SK-N-SH (cell line): ENCODE results near the gene TELO2. TPM values are rescaled to one million over a fixed set of nuclear protein-coding genes. Genes with fewer than 3 reads are reported as not detected.

Experiments
- CTCF ChIA-PET: fragments of 300-600, 350-600 bp; formaldehyde crosslinking; extraction: SDS; loops from one replicate; lab custom pipeline; 2021; lab: Yijun Ruan, JAX
- POLR2A ChIA-PET: fragments of 350-600 bp; sonication (Branson Sonifier 250); formaldehyde crosslinking; extraction: SDS; loops from one replicate; lab custom pipeline; 2020; ENCODE audit warnings: antibody characterized with exemption, inconsistent platforms; lab: Yijun Ruan, JAX
- DNase-seq: peaks from one replicate; pipeline ENCODE4 v3.0.0; 2012
- H2AFZ ChIP-seq: fragments of 200-600 bp; sonication (generic); 2 replicates; pipeline ENCODE4 v1.8.1; 2016; ENCODE audit warnings: antibody characterized with exemption, mild to moderate bottlenecking, low read depth
- H3F3A ChIP-seq: fragments of 200-600 bp; sonication (generic); replicated peaks from 2 replicates; pipeline ENCODE3; 2016; ENCODE audit warnings: antibody characterized with exemption, mild to moderate bottlenecking; ENCODE audit not compliant: insufficient read depth
- H3K27ac ChIP-seq, 2 experiments: fragments of 200-500 bp in 1 of 2; fragments of 200-600 bp in 1 of 2; sonication (Bioruptor generic) in 1 of 2; sonication (generic), shearing (Covaris generic) in 1 of 2; 2 replicates each; pipeline versions ENCODE4 v1.5.1 to v1.6.1; 2014 to 2016; ENCODE audit warnings: low read depth in 2 of 2, inconsistent platforms in 1 of 2, low read length in 1 of 2, mild to moderate bottlenecking in 1 of 2, mixed read lengths in 1 of 2
- H3K27me3 ChIP-seq: fragments of 200-600 bp; sonication (generic), shearing (Covaris generic); 2 replicates; pipeline ENCODE4 v1.6.1; 2016; ENCODE audit warnings: mixed run types; ENCODE audit not compliant: insufficient read depth
- H3K36me3 ChIP-seq, 2 experiments: fragments of 200-500 bp in 1 of 2; fragments of 200-600 bp in 1 of 2; sonication (Bioruptor generic) in 1 of 2; sonication (generic) in 1 of 2; replicated peaks in 1 of 2; 2 replicates each; pipeline versions ENCODE3 to v1.5.1; 2014 to 2016; ENCODE audit warnings: low read length in 1 of 2, mild to moderate bottlenecking in 1 of 2; ENCODE audit not compliant: insufficient read depth in 2 of 2, control insufficient read depth in 1 of 2
- H3K4me1 ChIP-seq, 2 experiments: fragments of 200-500 bp in 1 of 2; fragments of 200-600 bp in 1 of 2; sonication (Bioruptor generic) in 1 of 2; sonication (generic), shearing (Covaris generic) in 1 of 2; 2 replicates each; pipeline versions ENCODE4 v1.5.1 to v1.6.1; 2014 to 2016; ENCODE audit warnings: low read depth in 1 of 2, low read length in 1 of 2, mixed run types in 1 of 2; ENCODE audit not compliant: insufficient read depth in 2 of 2, control insufficient read depth in 1 of 2
- H3K4me2 ChIP-seq: fragments of 200-600 bp; sonication (generic), shearing (Covaris generic); 2 replicates; pipeline ENCODE4 v1.6.1; 2017; ENCODE audit warnings: mixed run types
- H3K4me3 ChIP-seq, 2 experiments: fragments of 200-500 bp in 1 of 2; fragments of 200-600 bp in 1 of 2; sonication (Bioruptor generic) in 1 of 2; sonication (generic), shearing (Covaris generic) in 1 of 2; 2 replicates each; pipeline versions ENCODE4 v1.5.1 to v1.8.1; 2014 to 2016; ENCODE audit warnings: low read depth in 2 of 2, inconsistent platforms in 1 of 2, low read length in 1 of 2, mild to moderate bottlenecking in 1 of 2, mixed read lengths in 1 of 2, moderate library complexity in 1 of 2
- H3K79me2 ChIP-seq: fragments of 200-600 bp; sonication (generic); 2 replicates; pipeline ENCODE4 v1.8.1; 2017; ENCODE audit warnings: mild to moderate bottlenecking; ENCODE audit not compliant: insufficient read depth
- H3K9ac ChIP-seq: fragments of 200-600 bp; sonication (generic); 2 replicates; pipeline ENCODE4 v1.6.1; 2017; ENCODE audit warnings: mixed run types
- H3K9me2 ChIP-seq: fragments of 200-600 bp; sonication (generic); 2 replicates; pipeline ENCODE4 v1.6.1; 2017; ENCODE audit warnings: mixed run types
- H3K9me3 ChIP-seq: fragments of 200-600 bp; sonication (generic); 2 replicates; pipeline ENCODE4 v1.6.1; 2017; ENCODE audit warnings: mixed run types, mild to moderate bottlenecking, moderate library complexity
- H4K20me1 ChIP-seq: fragments of 200-600 bp; sonication (generic); 2 replicates; pipeline ENCODE4 v1.6.1; 2017; ENCODE audit warnings: mild to moderate bottlenecking, mixed run types; ENCODE audit not compliant: insufficient read depth
- CHD2 ChIP-seq: fragments of 150-350 bp; IDR thresholded peaks from 2 replicates; pipeline ENCODE4 v1.6.1; 2018; ENCODE audit warnings: low read length; ENCODE audit not compliant: partially characterized antibody
- EP300 ChIP-seq, 2 experiments: IDR thresholded peaks; 2 replicates each; pipeline versions ENCODE4 v1.4.0 to v1.6.1; 2012; ENCODE audit warnings: borderline replicate concordance in 1 of 2, low read depth in 1 of 2, low read length in 1 of 2
- JUND ChIP-seq: IDR thresholded peaks from 2 replicates; pipeline ENCODE4 v1.4.0; 2012
- MAX ChIP-seq: IDR thresholded peaks from 2 replicates; pipeline ENCODE4 v1.4.0; 2012; ENCODE audit warnings: low read depth
- NRF1 ChIP-seq: IDR thresholded peaks from 2 replicates; pipeline ENCODE4 v1.6.1; 2012; ENCODE audit warnings: low read depth, mild to moderate bottlenecking, low read length
- POLR2AphosphoS5 ChIP-seq: IDR thresholded peaks from 2 replicates; pipeline ENCODE4 v1.6.1; 2012; ENCODE audit warnings: low read depth, low read length
- RAD21 ChIP-seq: IDR thresholded peaks from 2 replicates; pipeline ENCODE4 v1.6.1; 2012; ENCODE audit warnings: mild to moderate bottlenecking, low read length
- RFX5 ChIP-seq: IDR thresholded peaks from 2 replicates; pipeline ENCODE4 v1.6.1; 2012; ENCODE audit warnings: mild to moderate bottlenecking, improper control_type of control experiment, low read length
- RXRA ChIP-seq: IDR thresholded peaks from 2 replicates; pipeline ENCODE4 v1.4.0; 2012; ENCODE audit warnings: low read depth, mild to moderate bottlenecking, borderline replicate concordance
- SIN3A ChIP-seq: IDR thresholded peaks from 2 replicates; pipeline ENCODE4 v1.6.1; 2012; ENCODE audit warnings: low read depth, mild to moderate bottlenecking, low read length, moderate library complexity, borderline replicate concordance
- TAF1 ChIP-seq: IDR thresholded peaks from 2 replicates; pipeline ENCODE4 v1.6.1; 2012; ENCODE audit warnings: low read depth, mild to moderate bottlenecking, low read length, moderate library complexity, borderline replicate concordance
- TCF12 ChIP-seq: IDR thresholded peaks from 2 replicates; pipeline ENCODE4 v1.4.0; 2012
- USF2 ChIP-seq: fragments of 150-350 bp; IDR thresholded peaks from 2 replicates; pipeline ENCODE4 v1.6.1; 2017; ENCODE audit warnings: antibody characterized with exemption, low read length, low read depth, borderline replicate concordance
- ZBTB33 ChIP-seq: IDR thresholded peaks from 2 replicates; pipeline ENCODE4 v1.4.0; 2012; ENCODE audit warnings: low read depth, borderline replicate concordance
- WGBS: methylation state at CpG from one replicate; pipeline ENCODE4 v1.1.6; 2017; ENCODE audit warnings: low lambda C conversion rate; 5-methylcytosine and 5-hydroxymethylcytosine counted together
- polyA plus RNA-seq, 3 experiments: library from polyadenylated mRNA; depleted of rRNA; stranded (reverse); fragments of >200 nt; gene quantifications; 2 replicates each; pipeline ENCODE4 v1.2.3, GENCODE V29; 2012
- TF ChIP-seq, protein P1 (sequence below): IDR thresholded peaks from 2 replicates; pipeline ENCODE4 v1.6.1; 2012; ENCODE audit warnings: mild to moderate bottlenecking, low read depth, low read length, moderate library complexity
- TF ChIP-seq, protein P2 (sequence below): IDR thresholded peaks from 2 replicates; pipeline ENCODE4 v1.4.0; 2012; ENCODE audit warnings: low read depth, borderline replicate concordance

The TELO2 gene
- polyA plus RNA-seq, 1 of the 3 experiments (the other 2 are of a cell fraction), result 24.2 TPM

DNA sequence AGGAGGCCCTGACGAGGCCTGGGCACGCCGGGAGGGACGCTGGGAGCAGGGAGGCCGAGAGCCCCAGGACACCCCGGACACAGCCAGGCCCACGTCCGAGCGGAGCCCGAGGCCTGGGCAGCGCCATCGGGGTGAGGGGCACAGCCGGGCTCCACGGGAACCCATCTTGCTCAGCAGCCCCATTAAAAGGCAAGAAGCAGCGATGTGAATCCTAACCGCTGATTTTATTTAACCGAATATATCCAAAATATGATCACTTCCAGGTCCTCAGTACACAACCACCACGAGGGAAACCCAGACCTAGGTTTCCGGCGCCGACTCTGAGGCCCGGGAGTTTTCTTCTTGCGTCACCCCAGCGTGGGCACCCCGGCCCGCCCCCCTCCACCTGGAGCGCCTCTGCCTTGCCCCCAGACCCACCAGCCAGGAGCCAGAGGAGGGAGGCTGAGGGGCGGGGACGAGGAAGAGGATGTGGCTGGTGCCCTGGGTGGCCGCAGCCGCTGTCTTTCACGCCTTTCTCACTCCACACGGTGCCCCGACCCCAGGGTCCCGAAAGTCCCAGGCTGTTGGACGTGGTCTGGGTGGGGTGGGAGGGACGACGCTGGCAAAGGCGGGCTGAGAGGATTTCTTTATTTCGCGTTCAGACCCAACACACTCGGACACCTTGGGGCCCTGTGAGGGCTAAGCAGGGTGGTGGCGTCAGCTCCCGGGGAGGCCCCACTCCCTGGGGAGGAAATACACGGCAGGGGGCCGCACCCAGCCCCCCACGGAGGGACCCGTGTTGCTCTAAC, 48.2 kb upstream of the TELO2 start (continued):
- TF ChIP-seq EP300 (IDR thresholded peaks at IDR 0.05; ENCODE audit: borderline replicate concordance in 1 of 2, low read depth in 1 of 2, low read length in 1 of 2), result no peak
- TF ChIP-seq, protein P1, sequence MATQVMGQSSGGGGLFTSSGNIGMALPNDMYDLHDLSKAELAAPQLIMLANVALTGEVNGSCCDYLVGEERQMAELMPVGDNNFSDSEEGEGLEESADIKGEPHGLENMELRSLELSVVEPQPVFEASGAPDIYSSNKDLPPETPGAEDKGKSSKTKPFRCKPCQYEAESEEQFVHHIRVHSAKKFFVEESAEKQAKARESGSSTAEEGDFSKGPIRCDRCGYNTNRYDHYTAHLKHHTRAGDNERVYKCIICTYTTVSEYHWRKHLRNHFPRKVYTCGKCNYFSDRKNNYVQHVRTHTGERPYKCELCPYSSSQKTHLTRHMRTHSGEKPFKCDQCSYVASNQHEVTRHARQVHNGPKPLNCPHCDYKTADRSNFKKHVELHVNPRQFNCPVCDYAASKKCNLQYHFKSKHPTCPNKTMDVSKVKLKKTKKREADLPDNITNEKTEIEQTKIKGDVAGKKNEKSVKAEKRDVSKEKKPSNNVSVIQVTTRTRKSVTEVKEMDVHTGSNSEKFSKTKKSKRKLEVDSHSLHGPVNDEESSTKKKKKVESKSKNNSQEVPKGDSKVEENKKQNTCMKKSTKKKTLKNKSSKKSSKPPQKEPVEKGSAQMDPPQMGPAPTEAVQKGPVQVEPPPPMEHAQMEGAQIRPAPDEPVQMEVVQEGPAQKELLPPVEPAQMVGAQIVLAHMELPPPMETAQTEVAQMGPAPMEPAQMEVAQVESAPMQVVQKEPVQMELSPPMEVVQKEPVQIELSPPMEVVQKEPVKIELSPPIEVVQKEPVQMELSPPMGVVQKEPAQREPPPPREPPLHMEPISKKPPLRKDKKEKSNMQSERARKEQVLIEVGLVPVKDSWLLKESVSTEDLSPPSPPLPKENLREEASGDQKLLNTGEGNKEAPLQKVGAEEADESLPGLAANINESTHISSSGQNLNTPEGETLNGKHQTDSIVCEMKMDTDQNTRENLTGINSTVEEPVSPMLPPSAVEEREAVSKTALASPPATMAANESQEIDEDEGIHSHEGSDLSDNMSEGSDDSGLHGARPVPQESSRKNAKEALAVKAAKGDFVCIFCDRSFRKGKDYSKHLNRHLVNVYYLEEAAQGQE, result no peak
- TF ChIP-seq, all 33 proteins: peak for 0

- Histone ChIP-seq H3K9me2 (no peaks in the 10 kb centered on the region), H3K27ac (no peak overlapping the region), H3K9me3 (no peaks in the 10 kb centered on the region), H3K4me1 (no peaks in the 10 kb centered on the region), H2AFZ (no peak overlapping the region), H3K79me2 (no peaks in the 10 kb centered on the region), H3F3A (no peaks in the 10 kb centered on the region), H3K27me3 (no peaks in the 10 kb centered on the region), H4K20me1 (no peaks in the 10 kb centered on the region), H3K4me2 (no peak overlapping the region), H3K36me3 (peaks cover 0 to 8% of the 10 kb centered on the region in 2 experiments), H3K4me3 (no peak overlapping the region), H3K9ac (no peak overlapping the region)
- CTCF ChIA-PET, result interaction anchor here (1.0 kb wide), 1 partner anchor 15 kb away, joined by 3 read pairs; the partner anchor contains the start of gene PERCC1
- WGBS, result no CpG with 5 or more reads among the region's 25 CpGs
- POLR2A ChIA-PET, result no interaction called here
- no peak for DNase-seq
- TF ChIP-seq RAD21, result no peak
- TF ChIP-seq USF2, result no peak
- TF ChIP-seq ZBTB33, result no peak
- no peak for TF ChIP-seq RFX5
- TF ChIP-seq TAF1, result no peak
- TF ChIP-seq NRF1, result no peak
- no peak for TF ChIP-seq RXRA
- TF ChIP-seq, protein P1, result no peak
- TF ChIP-seq JUND, result no peak
- TF ChIP-seq SIN3A, result no peak
- TF ChIP-seq, protein P2, sequence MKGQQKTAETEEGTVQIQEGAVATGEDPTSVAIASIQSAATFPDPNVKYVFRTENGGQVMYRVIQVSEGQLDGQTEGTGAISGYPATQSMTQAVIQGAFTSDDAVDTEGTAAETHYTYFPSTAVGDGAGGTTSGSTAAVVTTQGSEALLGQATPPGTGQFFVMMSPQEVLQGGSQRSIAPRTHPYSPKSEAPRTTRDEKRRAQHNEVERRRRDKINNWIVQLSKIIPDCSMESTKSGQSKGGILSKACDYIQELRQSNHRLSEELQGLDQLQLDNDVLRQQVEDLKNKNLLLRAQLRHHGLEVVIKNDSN, result no peak
- TF ChIP-seq TCF12, result no peak
- no peak for TF ChIP-seq POLR2AphosphoS5
- TF ChIP-seq MAX, result no peak
- no peak for TF ChIP-seq CHD2
Measured at GRCh38 chr16:1445518-1446203, 47.5 kb upstream of the TELO2 start.
